K562 (cell line): ENCODE data around the gene CLNK. TPM values are rescaled to one million over a fixed set of nuclear protein-coding genes. Genes with fewer than 3 reads are reported as not detected.

Experiments used
- AFF4 ChIP-seq: sonication (generic); formaldehyde crosslinking; IDR thresholded peaks from 2 replicates; pipeline ENCODE4 v1.8.0; 2023; ENCODE audit warnings: mild to moderate bottlenecking, missing genetic modification reagents
- CREB1 ChIP-seq, 2 experiments: sonication (generic) in 1 of 2; formaldehyde crosslinking in 1 of 2; IDR thresholded peaks; 2 replicates each; pipeline versions ENCODE4 v1.6.1 to v1.8.0; 2012 to 2022; ENCODE audit warnings: inconsistent platforms in 1 of 2, mild to moderate bottlenecking in 1 of 2, missing genetic modification reagents in 1 of 2, moderate library complexity in 1 of 2
- ERF ChIP-seq: fragments of 450-650 bp; formaldehyde crosslinking; IDR thresholded peaks from 2 replicates; pipeline ENCODE4 v1.4.0; 2020; ENCODE audit warnings: mild to moderate bottlenecking, mixed read lengths
- FOXJ2 ChIP-seq: fragments of 200-800 bp; sonication (Bioruptor generic); IDR thresholded peaks from 2 replicates; pipeline ENCODE4 v1.6.1; 2016; ENCODE audit warnings: missing genetic modification characterization, missing compliant biosample characterization
- GATA2 ChIP-seq: sonication (generic); formaldehyde crosslinking; IDR thresholded peaks from 2 replicates; pipeline ENCODE4 v1.4.0; 2020; ENCODE audit warnings: mild to moderate bottlenecking, missing genetic modification reagents
- HDAC8 ChIP-seq: fragments of 450-650 bp; IDR thresholded peaks from 2 replicates; pipeline ENCODE4 v1.6.1; 2016; ENCODE audit warnings: mild to moderate bottlenecking, missing genetic modification characterization, moderate library complexity, missing compliant biosample characterization
- JUNB ChIP-seq: fragments of 450-650 bp; formaldehyde crosslinking; conservative IDR thresholded peaks from 2 replicates; pipeline ENCODE4 v1.4.0; 2020; ENCODE audit warnings: mild to moderate bottlenecking
- MCM3 ChIP-seq: fragments of 450-650 bp; IDR thresholded peaks from 2 replicates; pipeline ENCODE4 v1.6.1; 2016
- NRF1 ChIP-seq, 2 experiments: fragments of 450-650 bp; IDR thresholded peaks in 1 of 2; conservative IDR thresholded peaks in 1 of 2; 2 replicates each; pipeline ENCODE4 v1.6.1; 2014; ENCODE audit warnings: mild to moderate bottlenecking in 2 of 2
- RBFOX2 ChIP-seq: fragments of 200-400 bp; formaldehyde crosslinking; IDR thresholded peaks from 2 replicates; pipeline ENCODE4 v1.6.1; 2017; ENCODE audit warnings: low read depth, mild to moderate bottlenecking, low read length, moderate library complexity
- SAFB ChIP-seq: fragments of 200-400 bp; formaldehyde crosslinking; IDR thresholded peaks from 2 replicates; pipeline ENCODE4 v1.6.1; 2017; ENCODE audit warnings: low read depth, low read length, borderline replicate concordance
- SMARCA5 ChIP-seq: fragments of 450-650 bp; IDR thresholded peaks from 2 replicates; pipeline ENCODE4 v1.6.1; 2016
- ZC3H4 ChIP-seq: sonication (generic); formaldehyde crosslinking; IDR thresholded peaks from 2 replicates; pipeline ENCODE4 v1.9.0; 2021; ENCODE audit warnings: missing genetic modification reagents, borderline replicate concordance
- ZEB2 ChIP-seq: fragments of 450-650 bp; IDR thresholded peaks from 2 replicates; pipeline ENCODE4 v1.6.1; 2016
- polyA plus RNA-seq, 8 experiments: library from polyadenylated mRNA; depleted of rRNA in 4 of 8; stranded (reverse) in 5 of 8; unstranded in 3 of 8; fragments of >200 nt; fragmentation: Nextera tagmentation in 2 of 8; fragmentation: Illumina TruSeq in 1 of 8; extraction: Ambion mirVana in 2 of 8; extraction: Trizol in 1 of 8; gene quantifications; 2 replicates each; pipeline versions ENCODE4 v1.2.1 to v1.2.3, GENCODE V29; 2011 to 2014; ENCODE audit warnings: inconsistent platforms in 1 of 8, missing spikeins in 1 of 8
- total RNA-seq, 7 experiments: library from RNA; depleted of rRNA in 6 of 7; stranded (reverse); fragments of >200 nt in 6 of 7; fragmentation: Illumina TruSeq in 2 of 7; extraction: Trizol in 2 of 7; gene quantifications; 2 replicates each; pipeline versions ENCODE4 v1.2.1 to v1.2.3, GENCODE V29; 2011 to 2021; ENCODE audit warnings: low replicate concordance in 1 of 7
- TF ChIP-seq, protein P1 (sequence below): fragments of 250-450 bp; sonication (Bioruptor Pico); IDR thresholded peaks from 2 replicates; pipeline ENCODE4 v1.4.0; 2020; ENCODE audit warnings: mild to moderate bottlenecking, moderate library complexity, borderline replicate concordance
- TF ChIP-seq, protein P2 (sequence below): fragments of 250-450 bp; sonication (Bioruptor Pico); IDR thresholded peaks from 2 replicates; pipeline ENCODE4 v1.8.0; 2022; ENCODE audit warnings: inconsistent platforms
- TF ChIP-seq, protein P3 (sequence below): fragments of 250-450 bp; sonication (Bioruptor Pico); IDR thresholded peaks from 2 replicates; pipeline ENCODE4 v1.5.0; 2021
- TF ChIP-seq, protein P4 (sequence below): fragments of 450-650 bp; IDR thresholded peaks from 2 replicates; pipeline ENCODE4 v1.6.1; 2016; ENCODE audit warnings: low read depth, mild to moderate bottlenecking, moderate library complexity

Gene CLNK
- total and polyA plus RNA-seq, 9 of the 15 experiments (the other 6 are each of a cell fraction or from before 2014, with no cell fraction given), result not detected

DNA sequence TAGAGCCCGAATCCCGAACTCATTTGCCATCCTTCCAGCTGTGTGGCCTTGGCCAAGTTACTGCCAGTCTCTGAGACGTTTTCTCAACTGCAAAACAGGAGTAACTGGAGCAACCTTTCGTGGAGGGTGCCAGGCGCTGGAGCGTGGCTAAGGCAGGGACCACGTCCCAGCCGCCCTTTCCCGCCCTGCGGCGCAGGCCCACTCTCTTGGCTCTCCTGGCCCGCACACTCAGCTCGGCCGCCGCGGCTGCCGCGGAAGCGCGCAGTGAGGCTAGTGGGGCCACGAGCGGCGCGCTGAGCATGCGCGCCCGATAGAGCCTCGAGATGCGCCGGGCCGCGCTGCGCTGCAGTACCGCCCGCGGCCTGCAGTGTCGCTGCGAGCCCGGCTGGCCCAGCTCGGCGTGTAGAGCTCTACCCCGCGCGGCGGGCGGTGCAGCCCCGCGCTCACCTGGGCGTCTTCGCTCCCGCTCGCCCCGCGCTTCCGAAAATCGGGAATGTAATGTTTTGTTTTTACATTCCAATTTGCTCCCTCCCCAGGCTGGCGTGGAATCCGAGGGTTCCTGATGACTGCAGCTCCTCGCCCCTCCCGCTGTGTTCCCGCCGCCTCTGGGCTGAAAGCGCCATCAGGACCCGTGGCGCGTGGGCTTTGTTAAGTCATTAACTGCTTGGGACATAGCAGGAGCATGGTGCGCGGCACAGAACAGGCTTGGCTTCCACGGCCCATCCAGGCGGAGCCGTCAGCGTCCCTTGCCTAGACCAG is 223.3 kb downstream of the CLNK start (continued):
- TF ChIP-seq, protein P1, sequence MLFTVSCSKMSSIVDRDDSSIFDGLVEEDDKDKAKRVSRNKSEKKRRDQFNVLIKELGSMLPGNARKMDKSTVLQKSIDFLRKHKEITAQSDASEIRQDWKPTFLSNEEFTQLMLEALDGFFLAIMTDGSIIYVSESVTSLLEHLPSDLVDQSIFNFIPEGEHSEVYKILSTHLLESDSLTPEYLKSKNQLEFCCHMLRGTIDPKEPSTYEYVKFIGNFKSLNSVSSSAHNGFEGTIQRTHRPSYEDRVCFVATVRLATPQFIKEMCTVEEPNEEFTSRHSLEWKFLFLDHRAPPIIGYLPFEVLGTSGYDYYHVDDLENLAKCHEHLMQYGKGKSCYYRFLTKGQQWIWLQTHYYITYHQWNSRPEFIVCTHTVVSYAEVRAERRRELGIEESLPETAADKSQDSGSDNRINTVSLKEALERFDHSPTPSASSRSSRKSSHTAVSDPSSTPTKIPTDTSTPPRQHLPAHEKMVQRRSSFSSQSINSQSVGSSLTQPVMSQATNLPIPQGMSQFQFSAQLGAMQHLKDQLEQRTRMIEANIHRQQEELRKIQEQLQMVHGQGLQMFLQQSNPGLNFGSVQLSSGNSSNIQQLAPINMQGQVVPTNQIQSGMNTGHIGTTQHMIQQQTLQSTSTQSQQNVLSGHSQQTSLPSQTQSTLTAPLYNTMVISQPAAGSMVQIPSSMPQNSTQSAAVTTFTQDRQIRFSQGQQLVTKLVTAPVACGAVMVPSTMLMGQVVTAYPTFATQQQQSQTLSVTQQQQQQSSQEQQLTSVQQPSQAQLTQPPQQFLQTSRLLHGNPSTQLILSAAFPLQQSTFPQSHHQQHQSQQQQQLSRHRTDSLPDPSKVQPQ, result no peak
- TF ChIP-seq SMARCA5 (peak; percentile 85), NRF1 (conservative IDR thresholded peaks at IDR 0.05 in 1 of 2, IDR thresholded peaks at IDR 0.05 in 1 of 2) (peak; percentile 94 to 95), SAFB (0 out of 2 replicates have a peak, but pooled peaks have one; percentile 46), ERF (CRISPR knock-in tag) (0 out of 2 replicates have a peak, but pooled peaks have one; percentile 33), GATA2 (CRISPR knock-in tag) (no peak), RBFOX2 (peak; percentile 80), JUNB (no peak), MCM3 (no peak), HDAC8 (no peak), ZC3H4 (no peak), ZEB2 (no peak), FOXJ2 (tag) (no peak), CREB1 (IDR thresholded peaks at IDR 0.05) (no peak; the same call in 1 of the 2 replicates), CREB1 (CRISPR knock-in tag; IDR thresholded peaks at IDR 0.05) (peak; percentile 72), AFF4 (CRISPR knock-in tag) (peak; percentile 26; the same call in 1 of the 2 replicates)
- TF ChIP-seq, protein P2, sequence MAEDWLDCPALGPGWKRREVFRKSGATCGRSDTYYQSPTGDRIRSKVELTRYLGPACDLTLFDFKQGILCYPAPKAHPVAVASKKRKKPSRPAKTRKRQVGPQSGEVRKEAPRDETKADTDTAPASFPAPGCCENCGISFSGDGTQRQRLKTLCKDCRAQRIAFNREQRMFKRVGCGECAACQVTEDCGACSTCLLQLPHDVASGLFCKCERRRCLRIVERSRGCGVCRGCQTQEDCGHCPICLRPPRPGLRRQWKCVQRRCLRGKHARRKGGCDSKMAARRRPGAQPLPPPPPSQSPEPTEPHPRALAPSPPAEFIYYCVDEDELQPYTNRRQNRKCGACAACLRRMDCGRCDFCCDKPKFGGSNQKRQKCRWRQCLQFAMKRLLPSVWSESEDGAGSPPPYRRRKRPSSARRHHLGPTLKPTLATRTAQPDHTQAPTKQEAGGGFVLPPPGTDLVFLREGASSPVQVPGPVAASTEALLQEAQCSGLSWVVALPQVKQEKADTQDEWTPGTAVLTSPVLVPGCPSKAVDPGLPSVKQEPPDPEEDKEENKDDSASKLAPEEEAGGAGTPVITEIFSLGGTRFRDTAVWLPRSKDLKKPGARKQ, result peak; percentile 95
- TF ChIP-seq, protein P3, sequence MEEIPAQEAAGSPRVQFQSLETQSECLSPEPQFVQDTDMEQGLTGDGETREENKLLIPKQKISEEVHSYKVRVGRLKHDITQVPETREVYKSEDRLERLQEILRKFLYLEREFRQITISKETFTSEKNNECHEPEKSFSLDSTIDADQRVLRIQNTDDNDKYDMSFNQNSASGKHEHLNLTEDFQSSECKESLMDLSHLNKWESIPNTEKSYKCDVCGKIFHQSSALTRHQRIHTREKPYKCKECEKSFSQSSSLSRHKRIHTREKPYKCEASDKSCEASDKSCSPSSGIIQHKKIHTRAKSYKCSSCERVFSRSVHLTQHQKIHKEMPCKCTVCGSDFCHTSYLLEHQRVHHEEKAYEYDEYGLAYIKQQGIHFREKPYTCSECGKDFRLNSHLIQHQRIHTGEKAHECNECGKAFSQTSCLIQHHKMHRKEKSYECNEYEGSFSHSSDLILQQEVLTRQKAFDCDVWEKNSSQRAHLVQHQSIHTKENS (CRISPR knock-in tag), result no peak
- TF ChIP-seq, protein P4, sequence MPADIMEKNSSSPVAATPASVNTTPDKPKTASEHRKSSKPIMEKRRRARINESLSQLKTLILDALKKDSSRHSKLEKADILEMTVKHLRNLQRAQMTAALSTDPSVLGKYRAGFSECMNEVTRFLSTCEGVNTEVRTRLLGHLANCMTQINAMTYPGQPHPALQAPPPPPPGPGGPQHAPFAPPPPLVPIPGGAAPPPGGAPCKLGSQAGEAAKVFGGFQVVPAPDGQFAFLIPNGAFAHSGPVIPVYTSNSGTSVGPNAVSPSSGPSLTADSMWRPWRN, result no peak
